Measurements from ENCODE around the gene PTGIS.

The PTGIS gene

GRCh38 chr20:49572857-49573256 lies 4.9 kb upstream of the PTGIS start:
- no peak overlapping the region for H3K27ac ChIP-seq (ENCODE audit: low read length)
- H4K20me1 ChIP-seq (ENCODE audit: insufficient read depth, low read length), result no peaks in the 10 kb centered on the region
- H3K36me3 ChIP-seq (ENCODE audit: insufficient read depth, low read length), result no peaks in the 10 kb centered on the region
- no peak overlapping the region for H3K4me3 ChIP-seq (ENCODE audit: low read depth in 1 of 2, low read length in 2 of 2)
- DNase-seq (peak; percentile 38), ATAC-seq (ENCODE audit: insufficient read depth, low read depth) (peak; percentile 74)
- H3K4me2 ChIP-seq (ENCODE audit: insufficient read depth, low read length), result no peak overlapping the region
- peaks cover 12% of the 10 kb centered on the region for H3K27me3 ChIP-seq (ENCODE audit: insufficient read depth, low read length, poor library complexity)
- H3K79me2 ChIP-seq (ENCODE audit: insufficient read depth, low read length), result no peaks in the 10 kb centered on the region
- H3K4me1 ChIP-seq (ENCODE audit: insufficient read depth, low read length), result peaks cover 9% of the 10 kb centered on the region
- no peaks in the 10 kb centered on the region for H3K9me3 ChIP-seq (ENCODE audit: insufficient read depth, low read length, severe bottlenecking)
- no peak for TF ChIP-seq CTCF (IDR thresholded peaks at IDR 0.05; ENCODE audit: borderline replicate concordance, extremely low read depth, low read length, poor library complexity, severe bottlenecking)
- no peak for TF ChIP-seq EZH2 (IDR thresholded peaks at IDR 0.05; ENCODE audit: borderline replicate concordance, low read depth, low read length, severe bottlenecking)
- H2AFZ ChIP-seq (ENCODE audit: low read depth, low read length), result peak overlapping the region; percentile 1; the same call in 1 of the 2 replicates
- no peak overlapping the region; the same call in 1 of the 2 replicates for H3K9ac ChIP-seq (ENCODE audit: low read depth, low read length)

- no peak overlapping the region for H3K27ac ChIP-seq (ENCODE audit: low read length)
- TF ChIP-seq CTCF (IDR thresholded peaks at IDR 0.05; ENCODE audit: borderline replicate concordance, extremely low read depth, low read length, poor library complexity, severe bottlenecking) (no peak), EZH2 (IDR thresholded peaks at IDR 0.05; ENCODE audit: borderline replicate concordance, low read depth, low read length, severe bottlenecking) (no peak)
- H3K27me3 ChIP-seq (ENCODE audit: insufficient read depth, low read length, poor library complexity), result peaks cover 12% of the 10 kb centered on the region
These were observed 3.6 kb upstream of the PTGIS start for GRCh38 chr20:49571553-49571835.

GRCh38 chr20:49570828-49571552 lies 3.1 kb upstream of the PTGIS start:
- Histone ChIP-seq H2AFZ (ENCODE audit: low read depth, low read length) (no peak overlapping the region), H3K9me3 (ENCODE audit: insufficient read depth, low read length, severe bottlenecking) (no peaks in the 10 kb centered on the region), H3K4me1 (ENCODE audit: insufficient read depth, low read length) (peaks cover 9% of the 10 kb centered on the region), H3K36me3 (ENCODE audit: insufficient read depth, low read length) (no peaks in the 10 kb centered on the region), H4K20me1 (ENCODE audit: insufficient read depth, low read length) (no peaks in the 10 kb centered on the region), H3K4me2 (ENCODE audit: insufficient read depth, low read length) (no peak overlapping the region), H3K4me3 (ENCODE audit: low read depth in 1 of 2, low read length in 2 of 2) (no peak overlapping the region), H3K9ac (ENCODE audit: low read depth, low read length) (no peak overlapping the region), H3K27me3 (ENCODE audit: insufficient read depth, low read length, poor library complexity) (peaks cover 12% of the 10 kb centered on the region), H3K79me2 (ENCODE audit: insufficient read depth, low read length) (no peaks in the 10 kb centered on the region), H3K27ac (ENCODE audit: low read length) (no peak overlapping the region)
- ATAC-seq (ENCODE audit: insufficient read depth, low read depth) (no peak), DNase-seq (no peak)
- TF ChIP-seq CTCF (IDR thresholded peaks at IDR 0.05; ENCODE audit: borderline replicate concordance, extremely low read depth, low read length, poor library complexity, severe bottlenecking) (no peak), EZH2 (IDR thresholded peaks at IDR 0.05; ENCODE audit: borderline replicate concordance, low read depth, low read length, severe bottlenecking) (peak; percentile 29)

More at GRCh38 chr20:49571553-49571835, 3.6 kb upstream of the PTGIS start:
- no peak overlapping the region for H3K4me3 ChIP-seq (ENCODE audit: low read depth in 1 of 2, low read length in 2 of 2)
- H3K9me3 ChIP-seq (ENCODE audit: insufficient read depth, low read length, severe bottlenecking), result no peaks in the 10 kb centered on the region
- H2AFZ ChIP-seq (ENCODE audit: low read depth, low read length), result no peak overlapping the region
- H3K4me1 ChIP-seq (ENCODE audit: insufficient read depth, low read length), result peaks cover 9% of the 10 kb centered on the region
- DNase-seq (no peak), ATAC-seq (ENCODE audit: insufficient read depth, low read depth) (no peak)
- H3K9ac ChIP-seq (ENCODE audit: low read depth, low read length), result no peak overlapping the region
- H3K4me2 ChIP-seq (ENCODE audit: insufficient read depth, low read length), result no peak overlapping the region
- H4K20me1 ChIP-seq (ENCODE audit: insufficient read depth, low read length), result no peaks in the 10 kb centered on the region
- no peaks in the 10 kb centered on the region for H3K36me3 ChIP-seq (ENCODE audit: insufficient read depth, low read length)
- H3K79me2 ChIP-seq (ENCODE audit: insufficient read depth, low read length), result no peaks in the 10 kb centered on the region

Data from DND-41 (cell line).